SU-DHL-6 (cell line): ENCODE data around the gene VEGFB.

ENCODE experiments used
- CTCF ChIP-seq: fragments of 200-600 bp; sonication (generic); IDR thresholded peaks from one replicate; pipeline ENCODE4 v1.5.1; 2017; ENCODE audit warnings: antibody characterized with exemption, mild to moderate bottlenecking, low read length, moderate library complexity; ENCODE audit not compliant: insufficient read depth, poor library complexity, severe bottlenecking
- EZH2phosphoT487 ChIP-seq: fragments of 200-600 bp; sonication (generic), shearing (Covaris generic); conservative IDR thresholded peaks from 2 replicates; pipeline ENCODE4 v1.6.1; 2018; ENCODE audit warnings: mild to moderate bottlenecking, antibody characterized with exemption, low read length, moderate library complexity, mixed read lengths

- TF ChIP-seq CTCF (peak; percentile 38), EZH2phosphoT487 (no peak)
Measured at GRCh38 chr11:64252003-64252872, 17.9 kb downstream of the VEGFB start.
